IMR-90 (cell line): ENCODE data around the gene CYP51A1. TPM values are rescaled to one million over a fixed set of nuclear protein-coding genes. Genes with fewer than 3 reads are reported as not detected.

Experiments used
- ATAC-seq: fragments of 200-7000 bp; cut with Tn5 transposase; 2 replicates; pipeline ENCODE4 v1.9.1; 2020; ENCODE audit warnings: low read depth, mild to moderate bottlenecking, moderate library complexity
- BruUV-seq: library from RNA; stranded (reverse); fragments of 400-500 nt; replicated peaks from 2 replicates; lab custom pipeline; 2021; lab: Mats Ljungman, UMichigan
- CTCF ChIA-PET: fragments of 300-600 bp; formaldehyde crosslinking; extraction: SDS; loops from one replicate; lab custom pipeline; 2021; ENCODE audit warnings: antibody characterized with exemption; lab: Yijun Ruan, JAX
- POLR2A ChIA-PET: fragments of 300-600 bp; sonication (Branson Sonifier 250); formaldehyde crosslinking; loops from one replicate; lab custom pipeline; 2022; ENCODE audit warnings: antibody characterized with exemption; ENCODE audit not compliant: unreplicated experiment; lab: Charles Lee
- DNase-seq: peaks from one replicate; pipeline ENCODE4 v3.0.0; 2013
- H2AFZ ChIP-seq: replicated peaks from 2 replicates; pipeline ENCODE3; 2013; ENCODE audit warnings: low read length, mild to moderate bottlenecking; ENCODE audit not compliant: poor library complexity
- H2AK5ac ChIP-seq: 2 replicates; pipeline ENCODE4 v1.6.1; 2013; ENCODE audit warnings: low read depth, low read length, inconsistent platforms
- H2AK9ac ChIP-seq: replicated peaks from 2 replicates; pipeline ENCODE3; 2013; ENCODE audit warnings: mild to moderate bottlenecking, low read depth, low read length, moderate library complexity; ENCODE audit not compliant: poor library complexity
- H2BK120ac ChIP-seq: 2 replicates; pipeline ENCODE4 v1.6.1; 2013; ENCODE audit warnings: low read depth, low read length, inconsistent platforms
- H2BK15ac ChIP-seq: 3 replicates; pipeline ENCODE4 v1.6.1; 2013; ENCODE audit warnings: low read depth, low read length, inconsistent platforms
- H2BK20ac ChIP-seq: 2 replicates; pipeline ENCODE4 v1.6.1; 2013; ENCODE audit warnings: low read depth, mild to moderate bottlenecking, inconsistent platforms, low read length, moderate library complexity
- H2BK5ac ChIP-seq: 2 replicates; pipeline ENCODE4 v1.6.1; 2013; ENCODE audit warnings: mild to moderate bottlenecking, low read depth, low read length, inconsistent platforms; ENCODE audit not compliant: poor library complexity, severe bottlenecking
- H3K14ac ChIP-seq: replicated peaks from 2 replicates; pipeline ENCODE4 v1.6.1; 2013; ENCODE audit warnings: low read depth, low read length, inconsistent platforms
- H3K18ac ChIP-seq: 2 replicates; pipeline ENCODE4 v1.6.1; 2013; ENCODE audit warnings: low read depth, low read length, control low read depth
- H3K23ac ChIP-seq: 2 replicates; pipeline ENCODE4 v1.6.1; 2013; ENCODE audit warnings: low read depth, low read length, inconsistent platforms
- H3K27ac ChIP-seq: 2 replicates; pipeline ENCODE4 v1.5.1; 2013; ENCODE audit warnings: mild to moderate bottlenecking, control low read depth, low read length; ENCODE audit not compliant: insufficient read depth
- H3K27me3 ChIP-seq: 2 replicates; pipeline ENCODE4 v1.6.1; 2013; ENCODE audit warnings: low read length; ENCODE audit not compliant: control insufficient read depth, insufficient read depth
- H3K36me3 ChIP-seq: 2 replicates; pipeline ENCODE4 v1.6.1; 2013; ENCODE audit warnings: low read length, mixed read lengths; ENCODE audit not compliant: control insufficient read depth, insufficient read depth
- H3K4ac ChIP-seq: 2 replicates; pipeline ENCODE4 v1.6.1; 2013; ENCODE audit warnings: low read depth, low read length, inconsistent platforms
- H3K4me1 ChIP-seq: 2 replicates; pipeline ENCODE4 v1.6.1; 2013; ENCODE audit warnings: low read length, mixed read lengths; ENCODE audit not compliant: control insufficient read depth, insufficient read depth
- H3K4me2 ChIP-seq: 2 replicates; pipeline ENCODE4 v1.6.1; 2013; ENCODE audit warnings: low read depth, mild to moderate bottlenecking, control low read depth, low read length, moderate library complexity
- H3K4me3 ChIP-seq: 2 replicates; pipeline ENCODE4 v1.5.1; 2013; ENCODE audit warnings: low read depth, mild to moderate bottlenecking, control low read depth, low read length, moderate library complexity; ENCODE audit not compliant: insufficient read depth
- H3K56ac ChIP-seq: 2 replicates; pipeline ENCODE4 v1.6.1; 2013; ENCODE audit warnings: low read length, inconsistent platforms; ENCODE audit not compliant: insufficient read depth; ENCODE audit errors: extremely low read depth
- H3K79me1 ChIP-seq, 2 experiments: 2 replicates each; pipeline ENCODE4 v1.6.1; 2013; ENCODE audit warnings: low read length in 2 of 2, inconsistent platforms in 1 of 2, low read depth in 1 of 2
- H3K9ac ChIP-seq: 2 replicates; pipeline ENCODE4 v1.6.1; 2013; ENCODE audit warnings: low read depth, low read length, control low read depth
- H3K9me1 ChIP-seq: 2 replicates; pipeline ENCODE4 v1.6.1; 2013; ENCODE audit warnings: low read length, inconsistent platforms; ENCODE audit not compliant: insufficient read depth
- H3K9me3 ChIP-seq: 2 replicates; pipeline ENCODE4 v1.6.1; 2013; ENCODE audit warnings: low read length; ENCODE audit not compliant: control insufficient read depth, insufficient read depth
- H4K20me1 ChIP-seq: 2 replicates; pipeline ENCODE4 v1.6.1; 2013; ENCODE audit warnings: low read length, inconsistent platforms; ENCODE audit not compliant: insufficient read depth
- H4K5ac ChIP-seq: 2 replicates; pipeline ENCODE4 v1.6.1; 2013; ENCODE audit warnings: mild to moderate bottlenecking, low read depth, low read length, control low read depth
- H4K8ac ChIP-seq, 2 experiments: 2 replicates each; pipeline ENCODE4 v1.6.1; 2013; ENCODE audit warnings: low read depth in 2 of 2, low read length in 2 of 2, control low read depth in 1 of 2, inconsistent platforms in 1 of 2
- H4K91ac ChIP-seq: 2 replicates; pipeline ENCODE4 v1.6.1; 2013; ENCODE audit warnings: low read depth, low read length, inconsistent platforms; ENCODE audit not compliant: insufficient read depth
- BHLHE40 ChIP-seq: fragments of 150-350 bp; IDR thresholded peaks from 2 replicates; pipeline ENCODE4 v1.6.1; 2016; ENCODE audit warnings: mild to moderate bottlenecking, low read depth, low read length
- CEBPB ChIP-seq: IDR thresholded peaks from 2 replicates; pipeline ENCODE4 v1.6.1; 2012; ENCODE audit warnings: low read depth, low read length, improper control_type of control experiment
- CHD1 ChIP-seq: IDR thresholded peaks from 2 replicates; pipeline ENCODE4 v1.6.1; 2012; ENCODE audit warnings: low read depth, low read length, improper control_type of control experiment
- FOS ChIP-seq: fragments of 150-350 bp; IDR thresholded peaks from 2 replicates; pipeline ENCODE4 v1.6.1; 2016; ENCODE audit warnings: low read depth, low read length
- MAFK ChIP-seq: IDR thresholded peaks from 2 replicates; pipeline ENCODE4 v1.6.1; 2012; ENCODE audit warnings: low read depth, low read length, improper control_type of control experiment
- MXI1 ChIP-seq: IDR thresholded peaks from 2 replicates; pipeline ENCODE4 v1.6.1; 2012; ENCODE audit warnings: low read depth, mild to moderate bottlenecking, low read length, moderate library complexity, borderline replicate concordance
- POLR2A ChIP-seq: IDR thresholded peaks from 2 replicates; pipeline ENCODE4 v1.6.1; 2012; ENCODE audit warnings: mild to moderate bottlenecking, low read depth, low read length
- RAD21 ChIP-seq: IDR thresholded peaks from 2 replicates; pipeline ENCODE4 v1.6.1; 2012; ENCODE audit warnings: low read length, improper control_type of control experiment
- RCOR1 ChIP-seq: IDR thresholded peaks from 2 replicates; pipeline ENCODE4 v1.6.1; 2012; ENCODE audit warnings: mild to moderate bottlenecking, low read length, improper control_type of control experiment; ENCODE audit not compliant: insufficient replicate concordance
- RFX5 ChIP-seq: IDR thresholded peaks from 2 replicates; pipeline ENCODE4 v1.8.0; 2012; ENCODE audit warnings: low read depth, mild to moderate bottlenecking, low read length, moderate library complexity
- WGBS, 2 experiments: methylation state at CpG; one replicate each; pipeline versions ENCODE4 v1.1.5 to v1.1.7; 2013; ENCODE audit warnings: missing lambda C conversion rate in 2 of 2; ENCODE audit not compliant: insufficient read length in 1 of 2; ENCODE audit errors: extremely low coverage in 2 of 2; 5-methylcytosine and 5-hydroxymethylcytosine counted together
- dilution Hi-C: fragments of 300-500 bp; cut with HindIII; formaldehyde crosslinking; loops from one replicate; pipeline ENCODE4 v1.14.3; 2018; ENCODE audit warnings: low sequenced_read_pairs; ENCODE audit not compliant: unreplicated experiment
- in situ Hi-C: fragments of 300-500 bp; cut with MboI; formaldehyde crosslinking; loops from 3 replicates; pipeline ENCODE4 v1.14.3; 2019; ENCODE audit warnings: low sequenced_read_pairs, inconsistent platforms, mixed read lengths
- intact Hi-C: fragments of 100-400 bp; cut with micrococcal nuclease; formaldehyde crosslinking; loops from 2 replicates; pipeline ENCODE4 v1.10.0; 2022
- polyA plus RNA-seq, 3 experiments: library from polyadenylated mRNA; depleted of rRNA; stranded (reverse); fragments of >200 nt; gene quantifications; 2 replicates each; pipeline ENCODE4 v1.2.3, GENCODE V29; 2012; ENCODE audit warnings: low replicate concordance in 1 of 3
- total RNA-seq: library from RNA; depleted of rRNA; stranded (reverse); fragments of >200 nt; gene quantifications from 2 replicates; pipeline ENCODE4 v1.2.3, GENCODE V29; 2012
- TF ChIP-seq, protein P1 (sequence below): fragments of 150-350 bp; IDR thresholded peaks from 2 replicates; pipeline ENCODE4 v1.6.1; 2017; ENCODE audit warnings: mild to moderate bottlenecking, antibody characterized with exemption, low read length, low read depth
- TF ChIP-seq, protein P2 (sequence below): conservative IDR thresholded peaks from 2 replicates; pipeline ENCODE4 v1.5.1; 2012; ENCODE audit warnings: mild to moderate bottlenecking, low read depth, low read length, improper control_type of control experiment

Gene CYP51A1
- total and polyA plus RNA-seq, 2 of the 4 experiments (the other 2 are of a cell fraction) = 12.1 to 76.4 TPM

DNA sequence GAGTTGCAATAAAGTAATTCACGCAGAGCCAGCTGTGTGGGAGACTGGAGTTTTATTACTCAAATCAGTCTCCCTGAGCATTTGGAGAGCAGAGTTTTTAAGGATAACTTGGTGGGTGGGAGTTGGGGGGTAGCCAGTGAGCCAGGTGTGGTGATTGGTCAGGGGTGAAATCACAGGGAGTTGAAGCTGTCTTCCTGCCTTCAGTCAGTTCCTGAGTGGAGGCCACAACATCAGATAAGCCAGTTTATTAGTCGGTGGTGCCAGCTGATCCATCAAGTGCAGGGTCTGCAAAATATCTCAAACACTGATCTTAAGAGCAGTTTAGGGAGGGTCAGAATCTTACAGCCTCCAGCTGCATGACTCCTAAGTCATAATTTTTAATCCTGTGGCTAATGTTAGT lies 3.3 kb upstream of the CYP51A1 start:
- no peak overlapping the region for H3K23ac ChIP-seq
- H2BK5ac ChIP-seq = no peak overlapping the region
- H3K79me1 ChIP-seq = peaks cover 0 to 20% of the 10 kb centered on the region in 2 experiments; a peak in 3 of 4 replicates
- BruUV-seq = no TSS peak
- H2BK15ac ChIP-seq = no peak overlapping the region
- no peaks in the 10 kb centered on the region for H3K36me3 ChIP-seq
- no peak overlapping the region for H3K18ac ChIP-seq
- H3K27ac ChIP-seq = no peak overlapping the region
- no peak overlapping the region for H3K14ac ChIP-seq
- H2BK20ac ChIP-seq = no peak overlapping the region
- no peak for DNase-seq
- H4K20me1 ChIP-seq = 0 out of 2 replicates have a peak, but pooled peaks cover 5% of the 10 kb centered on the region
- H2AK5ac ChIP-seq = no peak overlapping the region
- H3K27me3 ChIP-seq = no peaks in the 10 kb centered on the region
- H3K4me2 ChIP-seq = no peak overlapping the region
- no peak overlapping the region for H4K91ac ChIP-seq
- ChIA-PET CTCF (interaction anchor here (0.6 kb wide), 1 partner anchor 21 kb away, joined by 3 read pairs; no protein-coding TSS in a partner anchor), POLR2A (no interaction called here)
- H3K9ac ChIP-seq = no peak overlapping the region
- H2AFZ ChIP-seq = no peak overlapping the region
- no peak overlapping the region for H3K4me3 ChIP-seq
- no peak overlapping the region for H3K56ac ChIP-seq
- H3K9me3 ChIP-seq = no peaks in the 10 kb centered on the region
- dilution Hi-C loops = no loop called here
- WGBS, 2 experiments = 20% methylated on average over 1 of the region's 2 CpGs; no CpG with 5 or more reads in 1 of the 2 experiments
- no peak overlapping the region for H4K8ac ChIP-seq
- no peaks in the 10 kb centered on the region for H3K4me1 ChIP-seq
- no peak overlapping the region for H2BK120ac ChIP-seq
- in situ Hi-C loops = no loop called here
- H3K4ac ChIP-seq = no peak overlapping the region
- H2AK9ac ChIP-seq = no peak overlapping the region
- TF ChIP-seq RAD21 = no peak
- TF ChIP-seq RCOR1 = no peak
- no peak for TF ChIP-seq FOS
- TF ChIP-seq, protein P1, sequence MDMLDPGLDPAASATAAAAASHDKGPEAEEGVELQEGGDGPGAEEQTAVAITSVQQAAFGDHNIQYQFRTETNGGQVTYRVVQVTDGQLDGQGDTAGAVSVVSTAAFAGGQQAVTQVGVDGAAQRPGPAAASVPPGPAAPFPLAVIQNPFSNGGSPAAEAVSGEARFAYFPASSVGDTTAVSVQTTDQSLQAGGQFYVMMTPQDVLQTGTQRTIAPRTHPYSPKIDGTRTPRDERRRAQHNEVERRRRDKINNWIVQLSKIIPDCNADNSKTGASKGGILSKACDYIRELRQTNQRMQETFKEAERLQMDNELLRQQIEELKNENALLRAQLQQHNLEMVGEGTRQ = no peak
- no peak for TF ChIP-seq MXI1
- no peak for TF ChIP-seq MAFK
- TF ChIP-seq RFX5 = no peak
- TF ChIP-seq, protein P2, sequence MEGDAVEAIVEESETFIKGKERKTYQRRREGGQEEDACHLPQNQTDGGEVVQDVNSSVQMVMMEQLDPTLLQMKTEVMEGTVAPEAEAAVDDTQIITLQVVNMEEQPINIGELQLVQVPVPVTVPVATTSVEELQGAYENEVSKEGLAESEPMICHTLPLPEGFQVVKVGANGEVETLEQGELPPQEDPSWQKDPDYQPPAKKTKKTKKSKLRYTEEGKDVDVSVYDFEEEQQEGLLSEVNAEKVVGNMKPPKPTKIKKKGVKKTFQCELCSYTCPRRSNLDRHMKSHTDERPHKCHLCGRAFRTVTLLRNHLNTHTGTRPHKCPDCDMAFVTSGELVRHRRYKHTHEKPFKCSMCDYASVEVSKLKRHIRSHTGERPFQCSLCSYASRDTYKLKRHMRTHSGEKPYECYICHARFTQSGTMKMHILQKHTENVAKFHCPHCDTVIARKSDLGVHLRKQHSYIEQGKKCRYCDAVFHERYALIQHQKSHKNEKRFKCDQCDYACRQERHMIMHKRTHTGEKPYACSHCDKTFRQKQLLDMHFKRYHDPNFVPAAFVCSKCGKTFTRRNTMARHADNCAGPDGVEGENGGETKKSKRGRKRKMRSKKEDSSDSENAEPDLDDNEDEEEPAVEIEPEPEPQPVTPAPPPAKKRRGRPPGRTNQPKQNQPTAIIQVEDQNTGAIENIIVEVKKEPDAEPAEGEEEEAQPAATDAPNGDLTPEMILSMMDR = no peak
- no peak for TF ChIP-seq CEBPB
- no peak for TF ChIP-seq BHLHE40
- TF ChIP-seq POLR2A = no peak
- no peak for TF ChIP-seq CHD1
- intact Hi-C loops = loop anchor here (10.0 kb wide), 1 partner anchor 253 kb away; the partner anchor contains the start of gene MTERF1
- no peak overlapping the region for H4K5ac ChIP-seq
- H3K9me1 ChIP-seq = no peaks in the 10 kb centered on the region
- no peak for ATAC-seq
